Stimulated activated CD4-positive, alpha-beta T cell treated with anti-CD3 and anti-CD28 coated beads, Interleukin-4, amount 100 ng/mL, for 4 hours (primary cell): ENCODE measurements around the gene KIAA0930.
"Not testable (repeated sequence)": the region's sequence is repeated elsewhere in the genome, so short reads cannot be mapped to it uniquely, and the experiment has no call there.

Experiments
- DNase-seq, 2 experiments: peaks; one replicate each; pipeline ENCODE4 v3.0.0-alpha.2; 2020

The KIAA0930 gene

DNA sequence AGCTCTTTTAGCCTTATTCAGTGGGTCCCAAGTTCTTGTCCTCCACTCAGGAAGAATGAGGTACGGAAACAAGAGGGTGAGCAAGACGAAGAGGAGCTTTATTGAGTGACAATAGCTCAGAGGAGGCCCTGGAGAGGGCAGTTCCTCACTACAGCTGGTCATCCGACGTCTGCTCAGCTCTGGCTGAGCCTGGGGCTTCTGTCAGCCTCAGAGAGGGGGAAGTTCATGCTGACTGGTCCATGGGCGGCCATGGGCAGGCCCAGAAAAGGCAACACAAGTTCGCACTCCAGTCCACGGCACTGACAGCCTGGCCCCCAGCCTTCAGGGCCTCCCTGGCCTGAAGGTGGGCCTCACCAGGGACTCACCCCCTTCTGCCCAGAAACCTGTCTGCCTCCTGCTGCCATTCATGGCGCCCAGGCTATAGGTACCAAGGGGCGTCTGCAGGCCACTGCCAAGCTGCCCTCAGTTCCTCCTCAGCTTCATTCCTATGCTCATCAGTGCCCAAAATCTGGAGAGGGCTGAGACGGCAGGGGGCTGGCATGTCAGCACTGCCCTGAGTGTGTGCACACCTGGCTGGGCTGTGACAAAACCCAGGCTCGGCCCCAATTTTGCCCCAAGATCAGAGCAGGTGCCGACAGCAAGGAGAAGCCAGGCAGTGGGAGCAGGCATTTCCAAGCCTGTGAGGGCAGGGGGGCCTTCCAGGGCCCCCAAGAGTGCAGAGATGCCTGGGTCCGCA, 21.7 kb upstream of the KIAA0930 start:
- no peak for DNase-seq

DNA sequence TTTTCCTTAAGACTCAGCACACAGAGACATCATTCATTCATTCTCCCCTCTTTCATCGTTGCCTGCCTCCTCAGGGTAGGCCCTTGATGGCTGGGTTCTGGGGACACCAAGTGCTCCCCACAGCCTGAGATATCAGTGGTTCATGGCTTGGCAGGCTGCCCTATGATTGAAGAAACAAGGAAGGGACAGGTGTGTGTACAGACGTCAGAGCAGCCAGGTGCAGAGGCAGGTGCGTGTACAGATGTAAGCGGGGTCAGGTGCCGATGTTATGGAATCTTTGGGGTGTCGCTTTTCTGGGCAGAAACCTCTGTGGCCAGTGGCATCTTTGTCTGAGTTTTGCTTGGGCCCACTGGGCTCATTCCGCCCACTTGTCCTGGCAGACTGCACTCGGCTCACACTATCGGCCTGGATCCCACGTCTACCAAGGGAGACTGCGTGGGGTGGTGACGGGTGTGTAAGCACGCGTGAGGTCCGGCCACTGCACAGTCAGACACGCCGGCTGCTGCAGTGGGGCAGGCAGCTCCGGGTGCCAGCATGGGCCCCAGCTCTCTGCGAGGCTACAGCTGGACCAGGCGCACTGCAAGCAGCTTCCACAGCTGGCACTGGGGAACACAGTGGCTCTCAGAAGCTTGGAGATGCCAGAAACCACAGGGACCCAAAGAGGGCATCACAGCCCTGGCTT, 20.9 kb upstream of the KIAA0930 start:
- no peak for DNase-seq

GRCh38 chr22:45260395-45260759, 19.7 kb upstream of the KIAA0930 start:
- not testable (repeated sequence) for DNase-seq

DNA sequence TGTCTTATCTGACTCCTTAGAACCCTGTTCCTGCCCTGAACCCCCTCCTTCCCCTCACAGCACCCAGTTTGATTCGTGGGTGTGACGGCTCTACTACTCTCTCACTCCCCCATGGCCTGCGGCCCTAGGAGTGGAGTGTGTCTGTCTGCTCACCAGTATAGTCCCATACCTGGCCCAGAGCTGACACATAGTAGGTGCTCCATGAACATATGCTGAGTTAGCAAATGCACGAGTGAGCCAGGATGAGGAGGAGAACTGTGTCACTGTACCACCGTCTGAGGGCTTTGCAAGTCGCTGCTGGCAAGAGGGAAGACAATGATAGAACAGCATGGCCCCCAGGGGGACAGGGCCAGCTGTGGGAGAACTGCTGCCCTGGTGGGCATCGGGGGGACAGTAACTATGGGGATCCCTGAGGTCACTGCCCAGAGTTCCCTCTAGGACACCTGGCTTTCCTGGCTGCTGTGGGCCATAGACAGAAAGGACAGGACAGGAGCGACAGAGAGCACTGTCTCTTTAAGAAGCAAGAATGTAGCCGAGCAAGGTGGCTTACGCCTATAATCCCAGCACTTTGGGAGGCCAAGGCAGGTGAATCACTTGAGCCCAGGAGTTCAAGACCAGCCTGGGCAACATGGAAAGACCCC, 19.2 kb upstream of the KIAA0930 start:
- DNase-seq, result no peak

- not testable (repeated sequence) for DNase-seq
These were observed 17.2 kb upstream of the KIAA0930 start for GRCh38 chr22:45257941-45258340.

DNA sequence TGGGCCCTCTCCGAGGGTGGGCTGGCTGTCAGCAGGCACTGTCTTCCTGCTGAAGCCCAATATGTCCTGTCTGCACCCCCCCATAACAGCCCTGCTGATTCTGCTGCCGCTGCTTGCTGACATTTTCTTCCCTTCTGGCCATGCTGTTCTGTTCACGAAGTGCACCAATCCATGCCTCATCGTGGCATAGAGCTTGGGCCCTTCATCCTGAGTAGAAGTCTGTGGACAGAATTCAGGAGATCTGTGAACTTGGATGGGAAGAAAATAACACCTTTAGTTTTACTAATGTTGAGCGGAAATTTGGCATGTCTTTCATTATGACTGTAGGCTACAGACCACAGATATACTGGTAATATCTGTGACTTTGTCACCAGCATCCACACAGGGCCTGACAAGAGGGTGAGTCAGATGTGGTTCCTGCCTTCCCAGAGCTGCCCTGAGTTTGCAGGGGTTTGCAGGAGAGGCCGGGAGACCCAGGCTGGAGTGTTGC, 14.1 kb upstream of the KIAA0930 start:
- DNase-seq, result no peak

GRCh38 chr22:45254388-45254787, 13.7 kb upstream of the KIAA0930 start:
- DNase-seq, result no peak

GRCh38 chr22:45253039-45253641, 12.4 kb upstream of the KIAA0930 start:
- DNase-seq, result no peak

- no peak for DNase-seq
These were observed 11.1 kb upstream of the KIAA0930 start for GRCh38 chr22:45251825-45252224.

- no peak for DNase-seq
These were observed 8.3 kb upstream of the KIAA0930 start for GRCh38 chr22:45248832-45249561.

DNA sequence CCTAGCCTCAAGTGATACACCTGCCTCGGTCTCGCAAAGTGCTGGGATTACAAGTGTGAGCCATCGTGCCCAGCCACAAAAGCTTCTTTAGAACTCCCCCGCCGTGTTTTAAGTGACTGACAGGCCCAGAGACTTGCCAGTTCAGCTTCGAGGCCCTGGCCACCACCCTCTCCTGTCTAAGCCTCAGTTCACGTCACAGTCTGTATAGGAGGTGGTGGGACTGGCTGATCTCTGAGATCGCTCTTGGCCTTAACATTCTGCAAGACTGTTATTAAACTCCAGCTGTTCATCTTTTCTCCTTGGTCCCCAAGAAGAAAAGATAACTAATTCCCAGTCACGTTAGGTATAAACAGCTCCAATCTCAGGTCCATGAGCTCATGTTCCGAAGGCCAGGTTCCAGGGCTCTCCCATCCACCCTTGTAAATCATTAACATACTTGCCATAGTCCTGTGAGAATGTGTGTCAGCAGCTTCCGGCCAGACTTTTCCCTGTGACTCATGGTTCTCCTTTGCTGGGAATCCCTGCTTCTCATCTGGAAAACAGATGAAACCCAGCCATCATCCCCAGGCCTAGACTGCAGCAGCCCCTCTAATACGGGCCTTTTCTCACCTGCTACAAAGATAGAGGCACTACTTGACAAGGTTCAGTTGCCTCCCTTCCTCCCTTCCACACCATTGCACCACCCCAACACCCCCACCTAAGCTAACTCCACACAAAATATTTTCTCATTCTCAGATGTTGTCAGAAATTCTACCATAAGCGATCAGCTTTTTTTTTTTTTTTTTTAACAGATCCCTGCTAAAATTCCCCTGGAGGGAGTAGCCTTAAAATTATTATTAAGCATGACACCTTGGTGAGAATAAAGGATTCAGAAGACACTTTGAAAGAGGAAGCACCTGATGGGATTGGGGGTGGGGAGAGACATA, 5.6 kb upstream of the KIAA0930 start:
- no peak for DNase-seq

DNA sequence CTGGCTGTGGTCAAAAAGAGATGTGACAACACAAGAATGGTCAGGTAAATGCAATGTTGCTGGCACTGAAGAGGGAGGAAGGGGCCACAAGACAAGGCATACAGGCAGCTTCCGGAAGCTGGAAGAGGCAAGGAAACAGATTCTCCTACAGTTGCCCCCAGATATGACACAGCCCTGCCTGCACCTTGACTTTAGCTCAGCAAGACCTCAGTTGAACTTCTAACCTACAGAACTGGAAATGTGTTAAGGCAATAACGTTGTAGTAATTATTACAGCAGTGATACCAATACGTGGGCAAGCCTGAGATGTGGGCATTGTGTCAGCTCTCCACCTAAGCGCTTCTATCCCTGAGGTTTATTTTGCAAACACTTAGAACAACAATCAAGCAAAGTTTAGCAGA, 4.2 kb upstream of the KIAA0930 start:
- DNase-seq, result no peak

GRCh38 chr22:45242778-45243191, 2.1 kb upstream of the KIAA0930 start:
- DNase-seq, result no peak

DNA sequence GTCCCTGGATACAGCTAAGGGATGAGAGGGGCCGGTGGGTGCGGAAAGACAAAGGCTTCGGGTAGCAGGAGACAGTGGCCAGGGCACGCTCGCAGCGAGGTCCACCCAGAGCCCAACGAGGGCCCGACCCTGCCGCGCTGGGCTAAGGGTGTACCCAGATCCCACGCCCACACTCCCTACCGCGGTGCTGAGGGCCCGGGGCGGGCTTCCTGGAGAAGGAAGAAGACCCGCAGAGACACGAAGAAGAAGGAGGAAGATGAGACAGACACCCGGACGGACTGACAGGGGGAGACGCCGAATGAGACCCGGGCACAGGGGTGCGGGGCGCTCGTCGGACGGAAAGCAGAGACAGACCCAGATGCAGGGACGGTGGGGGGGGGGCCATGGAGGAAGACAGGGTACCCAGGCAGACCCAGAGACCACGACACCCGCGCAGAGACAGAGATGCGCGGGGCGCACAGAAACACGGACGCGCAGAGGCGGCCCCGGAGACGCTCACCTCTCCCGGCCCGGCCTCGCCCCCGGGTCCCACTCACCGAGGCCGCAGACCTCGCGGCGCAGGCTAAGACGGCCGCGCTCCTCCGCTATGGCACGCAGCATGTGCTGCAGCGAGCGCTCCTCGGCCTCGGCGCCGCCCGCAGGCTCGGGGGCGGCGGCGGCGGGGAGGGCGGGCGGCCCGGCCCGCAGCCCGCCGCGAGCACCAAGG, 437 bp downstream of the KIAA0930 start:
- DNase-seq, result peak in 1 of 2 experiments; percentile 35

DNA sequence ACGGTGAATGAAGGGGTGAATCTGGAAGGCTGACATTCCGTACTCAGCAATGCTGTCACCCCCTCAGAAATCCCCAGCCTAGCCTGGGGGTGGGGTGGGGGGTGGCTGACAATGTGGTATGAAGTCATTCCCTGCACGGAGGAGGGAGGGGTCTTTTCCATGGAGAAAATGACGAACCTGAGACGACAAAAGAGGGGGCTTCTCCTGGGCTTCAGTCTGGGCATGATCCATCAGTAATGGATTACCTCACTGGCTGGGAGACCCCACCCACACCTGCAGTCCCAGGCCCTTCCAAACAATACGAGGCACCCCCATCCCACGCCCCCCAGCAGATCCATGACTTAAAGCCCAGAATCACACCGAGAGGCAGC, 1.0 kb downstream of the KIAA0930 start:
- DNase-seq, result no peak

DNA sequence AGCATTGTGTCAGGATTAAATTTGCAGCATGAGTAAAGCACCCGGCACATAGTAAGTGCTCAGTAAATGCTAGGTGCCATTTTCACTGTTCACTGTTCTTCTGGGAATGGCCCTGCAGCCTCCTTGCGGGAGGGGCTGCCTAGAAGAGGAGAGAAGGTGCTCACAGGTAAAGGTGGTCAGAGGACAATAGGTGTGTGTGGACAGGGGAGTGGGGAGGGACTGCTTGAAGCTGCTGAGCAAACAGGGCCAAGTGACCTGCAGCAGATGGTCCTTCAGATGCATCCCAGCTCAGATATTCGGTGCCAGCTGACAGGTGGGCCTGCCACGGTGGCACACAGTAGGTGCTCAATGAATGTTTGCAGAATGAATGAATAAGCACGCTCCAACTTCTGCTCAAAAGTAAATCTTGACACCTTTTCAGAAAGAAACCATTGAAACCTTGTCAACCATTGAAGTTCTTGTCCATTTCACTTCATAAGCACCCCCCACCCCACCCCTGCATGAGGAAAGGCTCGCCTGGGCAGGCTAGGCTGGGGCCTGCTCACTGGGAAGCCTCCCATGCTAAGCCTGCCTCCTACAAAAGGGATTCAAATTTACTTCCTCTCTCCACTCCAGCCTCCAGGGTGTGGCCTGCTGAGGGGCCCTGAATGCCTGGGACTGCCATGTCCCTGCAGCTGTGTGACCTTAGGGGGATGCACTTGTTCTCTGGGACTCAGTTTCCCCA, 1.6 kb downstream of the KIAA0930 start:
- no peak for DNase-seq

GRCh38 chr22:45238076-45238956, 2.4 kb downstream of the KIAA0930 start:
- no peak for DNase-seq

DNA sequence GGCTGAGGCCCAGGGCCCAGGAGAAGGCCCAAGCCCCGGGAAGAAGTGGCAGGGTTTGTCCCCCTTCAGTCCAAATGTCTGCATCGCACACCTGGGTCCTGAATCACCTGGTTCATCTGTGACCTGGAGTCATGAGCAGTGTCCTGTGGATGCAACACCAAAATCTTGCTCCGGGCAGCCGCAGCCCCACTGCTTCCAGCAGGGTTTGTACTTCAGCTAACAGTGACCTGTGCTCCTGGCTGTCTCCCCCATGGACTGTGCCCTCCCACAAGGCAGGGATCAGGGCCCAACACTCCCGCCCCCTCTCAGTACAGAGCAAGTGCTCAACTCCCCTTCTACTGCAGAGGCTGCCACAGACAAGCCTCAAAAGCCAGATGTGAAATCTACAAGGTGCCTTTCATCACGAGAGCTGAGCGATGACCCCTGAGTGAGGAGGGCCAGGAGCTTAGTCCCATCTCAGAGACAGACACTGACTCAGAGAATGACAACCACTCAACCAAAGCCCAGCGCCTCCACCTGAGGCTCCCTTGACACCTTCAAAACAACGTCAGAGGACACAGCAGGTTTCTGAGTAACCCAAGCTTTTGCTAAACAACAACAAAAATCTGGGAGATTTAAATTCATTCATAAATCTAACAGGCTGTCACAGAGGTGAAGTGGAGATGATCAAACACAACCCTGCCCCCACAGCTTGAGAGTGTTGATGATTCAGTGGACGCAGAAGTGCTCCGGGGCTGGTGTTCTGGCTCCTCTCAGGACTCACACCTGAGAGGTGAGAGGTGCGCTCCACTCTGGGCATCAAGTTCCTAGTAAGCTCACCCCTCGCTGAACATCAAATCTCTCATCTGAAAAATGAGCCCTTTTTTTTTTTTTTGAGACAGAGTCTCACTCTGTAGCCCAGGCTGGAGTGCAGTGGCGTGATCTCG, 3.4 kb downstream of the KIAA0930 start:
- DNase-seq, result no peak
